H1 (cell line): ENCODE data around the gene MBP. TPM values are rescaled to one million over a fixed set of nuclear protein-coding genes. Genes with fewer than 3 reads are reported as not detected.

Source experiments
- HDAC2 ChIP-seq, 2 experiments: fragments of 300-600 bp in 1 of 2; sonication (generic) in 1 of 2; IDR thresholded peaks; 2 replicates each; pipeline ENCODE4 v1.6.1; 2011 to 2012; ENCODE audit warnings: low read depth in 2 of 2, low read length in 2 of 2, mild to moderate bottlenecking in 2 of 2, moderate library complexity in 2 of 2, borderline replicate concordance in 1 of 2, inconsistent platforms in 1 of 2
- NANOG ChIP-seq: IDR thresholded peaks from 2 replicates; pipeline ENCODE4 v1.6.1; 2011; ENCODE audit warnings: low read length, low read depth, mild to moderate bottlenecking, inconsistent platforms; ENCODE audit not compliant: insufficient read depth, poor library complexity, severe bottlenecking
- SP4 ChIP-seq: IDR thresholded peaks from 2 replicates; pipeline ENCODE4 v1.6.1; 2012; ENCODE audit warnings: low read length, inconsistent platforms
- USF2 ChIP-seq: IDR thresholded peaks from 2 replicates; pipeline ENCODE4 v1.6.1; 2011; ENCODE audit warnings: low read length, improper control_type of control experiment
- polyA plus RNA-seq, 7 experiments: library from polyadenylated mRNA; depleted of rRNA in 3 of 7; stranded (reverse) in 5 of 7; unstranded in 2 of 7; fragments of >200 nt in 5 of 7; fragments of 200-250 nt in 2 of 7; gene quantifications; 1 replicate in 5 of 7; 2 replicates in 1 of 7; 4 replicates in 1 of 7; pipeline versions ENCODE4 v1.2.1 to v1.2.3, GENCODE V29; 2011 to 2013; ENCODE audit warnings: missing spikeins in 2 of 7, mixed read lengths in 2 of 7
- total RNA-seq: library from RNA; stranded (reverse); fragmentation: NEBNext Ultra II Directional; extraction: Animal tissue kit (Norgen Biotek cat#: 25700); gene quantifications from 2 replicates; pipeline ENCODE4 v1.2.1, GENCODE V29; 2021

The MBP gene
- total and polyA plus RNA-seq, 2 of the 8 experiments (the other 6 are each of a cell fraction or from before 2014, with no cell fraction given), result 7.7 to 19.2 TPM

- TF ChIP-seq HDAC2 (IDR thresholded peaks at IDR 0.05; ENCODE audit: borderline replicate concordance in 1 of 2, low read depth in 2 of 2, low read length in 2 of 2) (no peak), SP4 (no peak), USF2 (no peak), NANOG (no peak)
Observed at GRCh38 chr18:77005651-77006195, 126.9 kb downstream of the MBP start (continued).
